Muscle layer of duodenum (tissue), 2 donors: ENCODE measurements around the gene CALHM6.

Source experiments
- H3K27ac ChIP-seq: one replicate; pipeline ENCODE4 v1.7.0; 2013; ENCODE audit warnings: mild to moderate bottlenecking, low read length
- H3K27me3 ChIP-seq: one replicate; pipeline ENCODE4 v1.7.0; 2013; ENCODE audit warnings: low read depth, mild to moderate bottlenecking, control low read depth, low read length
- H3K36me3 ChIP-seq, 2 donors: one replicate each; pipeline ENCODE4 v1.7.0; 2013; ENCODE audit warnings: low read length in 2 of 2, control low read depth in 1 of 2, mild to moderate bottlenecking in 1 of 2; ENCODE audit not compliant: insufficient read depth in 2 of 2, control insufficient read depth in 1 of 2
- H3K4me1 ChIP-seq, 2 donors: one replicate each; pipeline ENCODE4 v1.7.0; 2013; ENCODE audit warnings: low read length in 2 of 2, mild to moderate bottlenecking in 2 of 2, control low read depth in 1 of 2, moderate library complexity in 1 of 2; ENCODE audit not compliant: insufficient read depth in 2 of 2, control insufficient read depth in 1 of 2
- H3K4me3 ChIP-seq, 2 donors: one replicate each; pipeline ENCODE4 v1.7.0; 2013; ENCODE audit warnings: low read length in 2 of 2, low read depth in 1 of 2, mild to moderate bottlenecking in 1 of 2
- H3K9me3 ChIP-seq, 2 donors: one replicate each; pipeline ENCODE4 v1.7.0; 2013; ENCODE audit warnings: low read length in 2 of 2, control low read depth in 1 of 2, mild to moderate bottlenecking in 1 of 2; ENCODE audit not compliant: control insufficient read depth in 1 of 2
- donor health status: healthy.

CALHM6 gene

DNA sequence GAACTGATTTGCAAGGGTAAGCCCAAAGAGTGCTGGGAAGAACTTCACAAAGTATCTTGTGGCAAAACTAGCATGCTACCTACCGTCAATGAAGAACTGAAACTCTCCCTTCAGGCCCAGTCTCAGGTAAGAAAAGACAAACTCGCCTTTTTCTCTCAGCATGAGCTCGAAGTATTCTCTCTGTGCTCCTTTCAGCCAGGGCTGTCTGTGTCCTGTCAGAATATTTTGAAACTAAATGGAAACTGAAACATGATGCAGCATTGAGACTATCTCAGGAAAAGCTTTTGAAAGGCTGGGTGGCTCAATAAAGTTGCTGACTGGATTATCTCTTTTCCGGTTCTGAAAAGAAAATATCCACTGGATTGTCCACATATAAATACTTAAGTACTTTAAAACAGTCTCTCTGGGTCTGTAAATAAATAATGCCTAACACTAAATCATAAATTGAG is 51.0 kb downstream of the CALHM6 start:
- no peaks in the 10 kb centered on the region for H3K9me3 ChIP-seq
- no peaks in the 10 kb centered on the region for H3K27me3 ChIP-seq
- H3K4me1 ChIP-seq = no peaks in the 10 kb centered on the region
- peak overlapping the region; percentile 90 for H3K27ac ChIP-seq
- peak overlapping the region; percentile 66 to 79 for H3K4me3 ChIP-seq
- peaks cover 0 to 21% of the 10 kb centered on the region in 2 donors for H3K36me3 ChIP-seq

DNA sequence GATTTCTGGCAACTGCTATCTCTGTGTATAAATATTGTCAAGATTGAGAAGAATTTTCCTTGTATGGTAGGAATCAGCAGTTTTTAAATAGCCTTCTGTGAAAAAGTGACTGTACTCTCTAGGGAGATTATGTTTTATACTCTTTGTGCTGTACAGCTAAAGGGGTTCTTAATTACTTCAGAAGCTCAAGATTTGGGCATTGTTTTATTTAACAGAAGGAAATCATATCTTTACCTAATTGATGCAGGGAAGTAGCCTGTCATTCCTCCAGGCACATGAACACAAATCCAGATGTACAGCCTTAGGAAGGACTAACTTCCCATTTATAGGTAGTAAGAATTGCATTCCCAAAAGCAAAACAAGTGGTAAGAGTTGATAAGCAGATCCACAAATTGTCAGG is 51.6 kb downstream of the CALHM6 start:
- Histone ChIP-seq H3K27me3 (no peaks in the 10 kb centered on the region), H3K4me3 (peak overlapping the region; percentile 66 to 79), H3K4me1 (no peaks in the 10 kb centered on the region), H3K27ac (peak overlapping the region; percentile 90), H3K9me3 (no peaks in the 10 kb centered on the region), H3K36me3 (peaks cover 0 to 21% of the 10 kb centered on the region in 2 donors)
